Measurements from ENCODE around the gene DAP. TPM values are rescaled to one million over a fixed set of nuclear protein-coding genes. Genes with fewer than 3 reads are reported as not detected.
A peak's percentile ranks its signal among the peaks of the same experiment; 100 is the strongest.
"Not testable (repeated sequence)": the region's sequence is repeated elsewhere in the genome, so short reads cannot be mapped to it uniquely, and the experiment has no call there.

DAP gene
- total RNA-seq, result 62.6 and 64.7 TPM in 2 replicates

DNA sequence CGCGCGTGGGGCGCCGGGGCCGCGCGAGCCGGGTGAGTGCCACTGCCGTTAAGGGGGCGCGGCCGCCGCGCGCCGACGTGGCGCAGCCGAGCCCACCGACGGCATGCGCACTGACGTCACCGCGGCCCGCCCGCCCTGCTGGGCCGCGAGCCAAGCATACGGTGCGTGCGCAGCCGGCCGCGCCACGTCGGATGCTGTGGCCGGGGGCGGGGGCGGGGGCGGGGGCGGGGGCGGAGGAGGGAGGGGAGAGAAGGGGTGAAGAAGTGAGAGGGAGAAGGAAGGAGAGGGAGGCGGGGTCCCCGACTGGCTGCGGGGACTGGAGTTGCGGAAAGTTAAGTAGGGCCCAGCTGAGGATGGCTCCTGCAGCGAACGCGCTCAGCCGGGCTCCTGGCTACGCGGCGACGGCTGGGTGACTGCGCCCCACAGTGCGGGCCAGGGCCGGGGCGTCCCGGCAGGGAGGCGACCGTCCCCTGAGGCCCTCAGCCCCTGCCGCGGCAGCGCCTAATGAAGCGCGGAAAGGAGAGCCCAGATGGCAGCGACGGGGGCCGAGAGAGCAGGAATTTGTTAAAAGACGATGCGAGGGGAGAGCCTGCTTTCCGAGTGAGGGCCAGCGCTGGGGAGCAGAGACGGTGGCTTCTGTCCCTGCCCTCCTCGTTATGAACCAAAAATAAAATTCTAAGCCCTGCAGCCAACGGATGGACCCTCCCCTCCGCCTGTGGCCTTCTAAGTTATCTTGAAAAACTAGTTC lies at the start of gene DAP:
DAP (minus strand) TSS at position 50 of the 748 bp plus-strand sequence. CDS start 166 bp downstream, outside the sequence.
- peak; percentile 91 for DNase-seq (ENCODE audit: low spot score)
- Mint-ChIP-seq H3K9me3 (no peaks in the 10 kb centered on the region), H3K27me3 (ENCODE audit: insufficient read depth) (peaks cover 9% of the 10 kb centered on the region), H3K36me3 (ENCODE audit: low read depth) (peaks cover 6% of the 10 kb centered on the region), H3K4me3 (peak within 1 kb of the TSS; percentile 93), H3K4me1 (ENCODE audit: low read depth) (peaks cover 50% of the 10 kb centered on the region), H3K27ac (peak within 1 kb of the TSS; percentile 89)
- intact Hi-C loops (cut with micrococcal nuclease), result loop anchor here (1.0 to 5.0 kb wide), 7 partner anchors 64 to 511 kb away; partner anchors contain the start of genes ANKRD33B and CCT5

DNA sequence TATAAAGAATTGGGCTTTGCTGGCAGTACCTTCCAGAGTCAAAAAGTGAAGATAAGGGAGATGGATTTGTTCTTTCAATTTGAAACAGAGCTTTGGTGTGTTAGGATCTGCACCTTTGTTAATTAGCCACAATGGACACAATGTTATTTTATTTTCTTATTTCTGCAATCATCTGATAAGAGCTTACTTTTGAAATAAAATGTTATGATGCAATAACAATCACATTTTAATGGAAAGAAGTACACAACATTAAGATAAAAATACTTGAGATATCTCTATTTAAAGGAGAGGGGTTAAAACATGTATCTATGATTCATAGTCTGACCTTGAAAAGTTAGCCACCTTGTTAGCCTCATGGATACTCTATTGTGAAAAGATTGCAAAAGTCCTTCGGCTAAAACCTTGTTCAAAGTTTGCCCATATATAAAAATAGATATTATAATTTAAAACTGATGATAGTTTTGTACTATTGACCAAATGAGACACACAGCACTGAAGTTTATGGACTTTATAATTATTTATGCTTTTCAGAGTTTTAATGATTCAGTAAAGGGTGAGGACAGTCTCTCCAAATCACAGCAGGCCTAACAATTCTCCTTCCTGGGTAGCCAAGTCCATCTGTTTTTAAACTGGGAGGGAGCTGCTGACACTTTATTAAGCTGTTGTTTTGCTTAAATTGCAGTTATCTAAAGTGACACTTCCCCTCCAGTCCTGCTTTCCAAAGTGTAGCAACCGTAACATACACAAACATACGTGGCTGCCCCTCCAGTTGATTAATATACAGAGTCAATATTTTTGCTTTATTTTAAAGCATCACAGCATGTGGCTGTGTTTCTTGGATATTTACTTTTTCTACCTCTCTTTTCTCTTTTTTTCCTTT lies 47.6 kb upstream of the DAP start:
- intact Hi-C loops (cut with micrococcal nuclease), result no loop called here
- Mint-ChIP-seq H3K4me3 (no peak overlapping the region), H3K36me3 (ENCODE audit: low read depth) (no peaks in the 10 kb centered on the region), H3K9me3 (no peaks in the 10 kb centered on the region), H3K4me1 (ENCODE audit: low read depth) (no peaks in the 10 kb centered on the region), H3K27me3 (ENCODE audit: insufficient read depth) (peaks cover 6% of the 10 kb centered on the region), H3K27ac (no peak overlapping the region)
- DNase-seq (ENCODE audit: low spot score), result no peak

DNA sequence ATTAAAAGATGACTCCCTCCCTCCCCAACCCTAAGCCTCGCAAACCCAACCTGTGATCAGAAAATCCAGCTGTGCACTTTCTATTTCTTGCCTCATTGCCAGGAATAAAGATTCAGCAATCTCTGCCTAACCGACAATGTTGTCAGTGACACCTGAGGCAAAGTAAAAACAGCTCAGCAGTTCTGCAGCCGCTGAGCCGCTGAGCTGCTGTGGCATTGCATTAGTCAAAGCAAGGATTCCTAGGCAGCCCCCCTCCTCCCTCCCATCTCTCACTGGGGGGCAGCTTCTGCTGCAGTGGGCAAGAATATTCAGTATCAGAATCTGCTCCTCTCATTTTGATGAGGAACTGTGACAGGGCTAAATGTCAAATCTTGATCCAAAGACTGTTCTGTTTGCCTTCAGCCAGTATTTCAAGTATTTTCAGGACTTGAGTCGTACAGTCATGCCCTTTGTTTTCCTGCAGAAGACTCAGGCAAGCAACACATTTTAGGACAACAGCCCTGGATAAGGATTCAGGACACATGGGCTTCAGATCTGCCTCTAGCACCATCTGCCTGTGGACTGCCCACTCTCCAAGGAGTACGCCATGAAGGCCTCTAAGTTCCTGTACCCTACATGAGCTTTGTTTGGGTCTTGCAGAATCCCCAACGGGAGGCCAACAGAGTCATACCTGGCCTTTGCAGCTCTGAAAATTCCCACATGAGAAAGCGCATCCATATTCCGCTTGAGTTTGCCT lies 41.1 kb upstream of the DAP start:
- no peaks in the 10 kb centered on the region for H3K9me3 Mint-ChIP-seq
- H3K4me1 Mint-ChIP-seq (ENCODE audit: low read depth), result no peaks in the 10 kb centered on the region
- H3K27ac Mint-ChIP-seq, result no peak overlapping the region
- peaks cover 6% of the 10 kb centered on the region for H3K27me3 Mint-ChIP-seq (ENCODE audit: insufficient read depth)
- H3K36me3 Mint-ChIP-seq (ENCODE audit: low read depth), result no peaks in the 10 kb centered on the region
- H3K4me3 Mint-ChIP-seq, result no peak overlapping the region
- DNase-seq (ENCODE audit: low spot score), result no peak
- intact Hi-C loops (cut with micrococcal nuclease), result no loop called here

- DNase-seq (ENCODE audit: low spot score), result no peak
- no peaks in the 10 kb centered on the region for H3K4me1 Mint-ChIP-seq (ENCODE audit: low read depth)
- peaks cover 14% of the 10 kb centered on the region for H3K27me3 Mint-ChIP-seq (ENCODE audit: insufficient read depth)
- no peaks in the 10 kb centered on the region for H3K36me3 Mint-ChIP-seq (ENCODE audit: low read depth)
- intact Hi-C loops (cut with micrococcal nuclease), result no loop called here
- H3K4me3 Mint-ChIP-seq, result no peak overlapping the region
- H3K9me3 Mint-ChIP-seq, result no peaks in the 10 kb centered on the region
- no peak overlapping the region for H3K27ac Mint-ChIP-seq
These were observed 39.8 kb upstream of the DAP start for GRCh38 chr5:10800852-10801251.

- H3K27ac Mint-ChIP-seq, result no peak overlapping the region
- peaks cover 14% of the 10 kb centered on the region for H3K27me3 Mint-ChIP-seq (ENCODE audit: insufficient read depth)
- DNase-seq (ENCODE audit: low spot score), result no peak
- H3K4me1 Mint-ChIP-seq (ENCODE audit: low read depth), result no peaks in the 10 kb centered on the region
- H3K4me3 Mint-ChIP-seq, result no peak overlapping the region
- intact Hi-C loops (cut with micrococcal nuclease), result no loop called here
- H3K9me3 Mint-ChIP-seq, result no peaks in the 10 kb centered on the region
- H3K36me3 Mint-ChIP-seq (ENCODE audit: low read depth), result no peaks in the 10 kb centered on the region
These were observed 36.2 kb upstream of the DAP start for GRCh38 chr5:10797261-10797660.

- H3K27me3 Mint-ChIP-seq (ENCODE audit: insufficient read depth), result peaks cover 15% of the 10 kb centered on the region
- no peaks in the 10 kb centered on the region for H3K4me1 Mint-ChIP-seq (ENCODE audit: low read depth)
- H3K36me3 Mint-ChIP-seq (ENCODE audit: low read depth), result no peaks in the 10 kb centered on the region
- intact Hi-C loops (cut with micrococcal nuclease), result no loop called here
- no peak overlapping the region for H3K4me3 Mint-ChIP-seq
- no peaks in the 10 kb centered on the region for H3K9me3 Mint-ChIP-seq
- no peak for DNase-seq (ENCODE audit: low spot score)
- H3K27ac Mint-ChIP-seq, result no peak overlapping the region
These were observed 32.8 kb upstream of the DAP start for GRCh38 chr5:10793785-10794184.

- Mint-ChIP-seq H3K9me3 (no peaks in the 10 kb centered on the region), H3K27ac (no peak overlapping the region), H3K36me3 (ENCODE audit: low read depth) (no peaks in the 10 kb centered on the region), H3K4me1 (ENCODE audit: low read depth) (no peaks in the 10 kb centered on the region), H3K4me3 (no peak overlapping the region), H3K27me3 (ENCODE audit: insufficient read depth) (peaks cover 13% of the 10 kb centered on the region)
- no peak for DNase-seq (ENCODE audit: low spot score)
- intact Hi-C loops (cut with micrococcal nuclease), result no loop called here
These were observed 31.3 kb upstream of the DAP start for GRCh38 chr5:10792336-10792735.

- peaks cover 5% of the 10 kb centered on the region for H3K27me3 Mint-ChIP-seq (ENCODE audit: insufficient read depth)
- no peaks in the 10 kb centered on the region for H3K36me3 Mint-ChIP-seq (ENCODE audit: low read depth)
- H3K27ac Mint-ChIP-seq, result no peak overlapping the region
- H3K4me3 Mint-ChIP-seq, result no peak overlapping the region
- no peaks in the 10 kb centered on the region for H3K9me3 Mint-ChIP-seq
- intact Hi-C loops (cut with micrococcal nuclease), result no loop called here
- no peak for DNase-seq (ENCODE audit: low spot score)
- H3K4me1 Mint-ChIP-seq (ENCODE audit: low read depth), result no peaks in the 10 kb centered on the region
These were observed 28.7 kb upstream of the DAP start for GRCh38 chr5:10789726-10790125.

- no peaks in the 10 kb centered on the region for H3K36me3 Mint-ChIP-seq (ENCODE audit: low read depth)
- intact Hi-C loops (cut with micrococcal nuclease), result no loop called here
- peaks cover 5% of the 10 kb centered on the region for H3K27me3 Mint-ChIP-seq (ENCODE audit: insufficient read depth)
- no peak overlapping the region for H3K27ac Mint-ChIP-seq
- no peaks in the 10 kb centered on the region for H3K9me3 Mint-ChIP-seq
- H3K4me1 Mint-ChIP-seq (ENCODE audit: low read depth), result no peaks in the 10 kb centered on the region
- no peak overlapping the region for H3K4me3 Mint-ChIP-seq
- DNase-seq (ENCODE audit: low spot score), result no peak
These were observed 28.0 kb upstream of the DAP start for GRCh38 chr5:10789021-10789420.

DNA sequence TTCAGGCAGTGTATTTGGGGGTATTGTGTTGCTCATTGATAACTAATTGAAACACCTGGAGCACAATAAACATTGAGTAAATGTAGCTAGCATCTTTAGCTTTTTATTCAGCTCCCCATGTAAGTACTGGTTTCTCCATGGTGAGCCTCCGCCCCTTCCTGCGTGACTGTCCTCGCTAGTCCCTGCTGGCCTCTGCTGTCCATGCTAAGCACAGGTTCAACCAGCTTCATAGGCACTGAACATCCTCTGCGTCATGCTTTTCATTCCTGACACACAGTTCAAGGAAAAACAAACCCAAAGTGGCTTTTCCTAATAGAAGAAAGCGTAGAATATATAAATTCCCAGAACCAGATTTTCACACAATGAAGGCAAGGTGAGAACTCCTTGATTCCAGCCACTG lies 27.3 kb upstream of the DAP start:
- Mint-ChIP-seq H3K27ac (no peak overlapping the region), H3K36me3 (ENCODE audit: low read depth) (no peaks in the 10 kb centered on the region), H3K27me3 (ENCODE audit: insufficient read depth) (peaks cover 5% of the 10 kb centered on the region), H3K4me1 (ENCODE audit: low read depth) (no peaks in the 10 kb centered on the region), H3K4me3 (no peak overlapping the region), H3K9me3 (no peaks in the 10 kb centered on the region)
- DNase-seq (ENCODE audit: low spot score), result no peak
- intact Hi-C loops (cut with micrococcal nuclease), result no loop called here

GRCh38 chr5:10786835-10787234 lies 25.8 kb upstream of the DAP start:
- Mint-ChIP-seq H3K4me3 (no peak overlapping the region), H3K27me3 (ENCODE audit: insufficient read depth) (peaks cover 16% of the 10 kb centered on the region), H3K4me1 (ENCODE audit: low read depth) (no peaks in the 10 kb centered on the region), H3K9me3 (no peaks in the 10 kb centered on the region), H3K36me3 (ENCODE audit: low read depth) (no peaks in the 10 kb centered on the region), H3K27ac (no peak overlapping the region)
- intact Hi-C loops (cut with micrococcal nuclease), result no loop called here
- DNase-seq (ENCODE audit: low spot score), result no peak

DNA sequence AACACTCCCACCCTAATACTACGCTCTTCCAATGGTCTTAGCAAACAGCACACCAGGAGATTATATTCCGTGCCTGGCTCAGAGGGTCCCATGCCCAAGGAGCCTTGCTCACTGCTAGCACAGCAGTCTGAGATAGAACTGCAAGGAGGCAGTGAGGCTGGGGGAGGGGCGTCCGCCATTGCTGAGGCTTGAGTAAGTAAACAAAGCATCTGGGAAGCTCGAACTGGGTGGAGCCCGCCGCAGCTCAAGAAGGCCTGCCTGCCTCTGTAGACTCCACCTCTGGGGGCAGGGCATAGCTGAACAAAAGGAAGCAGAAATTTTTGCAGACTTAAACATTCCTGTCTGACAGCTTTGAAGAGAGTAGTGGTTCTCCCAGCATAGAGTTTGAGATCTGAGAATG lies 19.2 kb upstream of the DAP start:
- H3K9me3 Mint-ChIP-seq; H3K27ac Mint-ChIP-seq; H3K4me1 Mint-ChIP-seq (ENCODE audit: low read depth); DNase-seq (ENCODE audit: low spot score); H3K36me3 Mint-ChIP-seq (ENCODE audit: low read depth); H3K4me3 Mint-ChIP-seq; intact Hi-C loops (cut with micrococcal nuclease): not testable (repeated sequence)
- peaks cover 16% of the 10 kb centered on the region for H3K27me3 Mint-ChIP-seq (ENCODE audit: insufficient read depth)

GRCh38 chr5:10779592-10779991 lies 18.6 kb upstream of the DAP start:
- intact Hi-C loops (cut with micrococcal nuclease), result no loop called here
- no peak for DNase-seq (ENCODE audit: low spot score)
- no peaks in the 10 kb centered on the region for H3K36me3 Mint-ChIP-seq (ENCODE audit: low read depth)
- no peaks in the 10 kb centered on the region for H3K4me1 Mint-ChIP-seq (ENCODE audit: low read depth)
- H3K27ac Mint-ChIP-seq, result no peak overlapping the region
- H3K4me3 Mint-ChIP-seq, result no peak overlapping the region
- H3K27me3 Mint-ChIP-seq (ENCODE audit: insufficient read depth), result peaks cover 16% of the 10 kb centered on the region
- H3K9me3 Mint-ChIP-seq, result no peaks in the 10 kb centered on the region

All from activated T-helper 1 cell treated with anti-CD3 and anti-CD28 coated beads, Interleukin-12 subunit alpha, Interleukin-12 subunit beta, Interleukin-2, Interleukin-4 antibody, amounts not matched to agents 30 ng/mL and 10 ng/mL and 1 ng/mL, durations not matched to agents 14 hours and 24 hours and 36 hours (primary cell).